Gastroesophageal sphincter (tissue), 3 donors: Measurements from ENCODE around the gene ERAS.

Experiments used
- CTCF ChIP-seq, 4 experiments: fragments of 200-600 bp in 2 of 4; fragments of 450-650 bp in 2 of 4; sonication (generic) in 1 of 4; IDR thresholded peaks; one replicate each; pipeline ENCODE4 v1.5.1; 2017 to 2019; ENCODE audit warnings: antibody characterized with exemption in 4 of 4, mild to moderate bottlenecking in 2 of 4, moderate library complexity in 2 of 4
- EP300 ChIP-seq: sonication (generic); formaldehyde crosslinking; IDR thresholded peaks from one replicate; pipeline ENCODE4 v1.6.1; 2017; ENCODE audit warnings: antibody characterized with exemption, mild to moderate bottlenecking
- POLR2A ChIP-seq, 2 donors: fragments of 450-650 bp; IDR thresholded peaks; one replicate each; pipeline ENCODE4 v1.6.1; 2017; ENCODE audit warnings: antibody characterized with exemption in 2 of 2, mild to moderate bottlenecking in 2 of 2, moderate library complexity in 1 of 2
- POLR2AphosphoS5 ChIP-seq: sonication (generic); formaldehyde crosslinking; IDR thresholded peaks from one replicate; pipeline ENCODE4 v1.6.1; 2017; ENCODE audit warnings: antibody characterized with exemption

- no peak for TF ChIP-seq CTCF (IDR thresholded peaks at IDR 0.05)
- no peak for TF ChIP-seq POLR2A (IDR thresholded peaks at IDR 0.05)
- no peak for TF ChIP-seq EP300
- TF ChIP-seq POLR2AphosphoS5, result no peak
These were observed 31.9 kb upstream of the ERAS start for GRCh38 chrX:48794340-48794910.
